Brain microvascular endothelial cell (primary cell): ENCODE results near the gene GSE1.

Experiments used
- DNase-seq: peaks from one replicate; pipeline ENCODE4 v3.0.0-alpha.2; 2020
- H3K27ac ChIP-seq: fragments of 250-450 bp; sonication (Bioruptor Pico); 2 replicates; pipeline ENCODE4 v1.5.1; 2020; ENCODE audit warnings: mild to moderate bottlenecking, moderate library complexity
- H3K27me3 ChIP-seq: fragments of 250-450 bp; sonication (Bioruptor Pico); replicated peaks from 2 replicates; pipeline ENCODE4 v1.5.1; 2020; ENCODE audit warnings: mild to moderate bottlenecking
- H3K36me3 ChIP-seq: fragments of 250-450 bp; sonication (Bioruptor Pico); replicated peaks from 2 replicates; pipeline ENCODE4 v1.5.1; 2020; ENCODE audit warnings: mild to moderate bottlenecking
- H3K4me3 ChIP-seq: 2 replicates; pipeline ENCODE4 v1.5.1; 2011; ENCODE audit warnings: low read depth, mild to moderate bottlenecking, control low read depth, low read length, moderate library complexity
- CTCF ChIP-seq: IDR thresholded peaks from 2 replicates; pipeline ENCODE4 v1.5.1; 2011; ENCODE audit warnings: low read depth, mild to moderate bottlenecking, moderate library complexity, low read length, control low read depth, inconsistent platforms; ENCODE audit errors: missing control alignments
- in situ Hi-C: cut with HindIII; loops from 2 replicates; pipeline ENCODE4 v1.10.0; 2017; ENCODE audit warnings: low sequenced_read_pairs, low pct_ligation_motif_present

GSE1 gene

GRCh38 chr16:85601730-85602401 lies 11.3 kb upstream of the GSE1 start:
- in situ Hi-C loops = no loop called here
- no peak overlapping the region for H3K4me3 ChIP-seq
- H3K27me3 ChIP-seq = no peaks in the 10 kb centered on the region
- no peak overlapping the region for H3K27ac ChIP-seq
- H3K36me3 ChIP-seq = no peaks in the 10 kb centered on the region
- DNase-seq = no peak
- TF ChIP-seq CTCF = no peak

- no peaks in the 10 kb centered on the region for H3K27me3 ChIP-seq
- H3K27ac ChIP-seq = no peak overlapping the region
- H3K4me3 ChIP-seq = no peak overlapping the region
- in situ Hi-C loops = no loop called here
- H3K36me3 ChIP-seq = no peaks in the 10 kb centered on the region
- DNase-seq = no peak
- TF ChIP-seq CTCF = no peak
These were observed 10.5 kb upstream of the GSE1 start for GRCh38 chr16:85602402-85603202.

GRCh38 chr16:85603203-85603755 lies 9.8 kb upstream of the GSE1 start:
- H3K27ac ChIP-seq = no peak overlapping the region
- H3K4me3 ChIP-seq = no peak overlapping the region
- H3K27me3 ChIP-seq = no peaks in the 10 kb centered on the region
- no peak for DNase-seq
- no peaks in the 10 kb centered on the region for H3K36me3 ChIP-seq
- TF ChIP-seq CTCF = no peak
- in situ Hi-C loops = no loop called here

- Histone ChIP-seq H3K27me3 (no peaks in the 10 kb centered on the region), H3K4me3 (no peak overlapping the region), H3K27ac (no peak overlapping the region), H3K36me3 (no peaks in the 10 kb centered on the region)
- in situ Hi-C loops = no loop called here
- DNase-seq = no peak
- TF ChIP-seq CTCF = no peak
These were observed 8.9 kb upstream of the GSE1 start for GRCh38 chr16:85604145-85604705.

GRCh38 chr16:85605051-85605911 lies 7.8 kb upstream of the GSE1 start:
- no peaks in the 10 kb centered on the region for H3K36me3 ChIP-seq
- DNase-seq = no peak
- in situ Hi-C loops = no loop called here
- no peak overlapping the region for H3K27ac ChIP-seq
- H3K27me3 ChIP-seq = no peaks in the 10 kb centered on the region
- TF ChIP-seq CTCF = no peak
- no peak overlapping the region for H3K4me3 ChIP-seq
